Type B pancreatic cell (in vitro differentiated cells): ENCODE measurements around the gene UNCX. TPM values are rescaled to one million over a fixed set of nuclear protein-coding genes. Genes with fewer than 3 reads are reported as not detected.
"Not testable (repeated sequence)": the region's sequence is repeated elsewhere in the genome, so short reads cannot be mapped to it uniquely, and the experiment has no call there.

Experiments
- DNase-seq: peaks from one replicate; pipeline ENCODE4 v3.0.0; 2021; ENCODE audit warnings: mixed read lengths; ENCODE audit not compliant: unreplicated experiment; ENCODE audit errors: extremely low spot score
- H3K27ac Mint-ChIP-seq: 2 replicates; pipeline ENCODE4 v1.8.0; 2021; ENCODE audit warnings: mild to moderate bottlenecking, mixed read lengths
- H3K27me3 Mint-ChIP-seq: 2 replicates; pipeline ENCODE4 v1.8.0; 2021; ENCODE audit warnings: mixed read lengths
- H3K36me3 Mint-ChIP-seq: 2 replicates; pipeline ENCODE4 v1.8.0; 2021; ENCODE audit warnings: mixed read lengths
- H3K4me1 Mint-ChIP-seq: one replicate; pipeline ENCODE4 v1.8.0; 2021; ENCODE audit warnings: mixed read lengths; ENCODE audit not compliant: unreplicated experiment
- H3K4me3 Mint-ChIP-seq: 2 replicates; pipeline ENCODE4 v1.8.0; 2021; ENCODE audit warnings: mild to moderate bottlenecking, mixed read lengths
- H3K9me3 Mint-ChIP-seq: 2 replicates; pipeline ENCODE4 v1.8.0; 2021; ENCODE audit warnings: mixed read lengths
- CTCF ChIP-seq: fragments of 200-600 bp; sonication (generic); conservative IDR thresholded peaks from 2 replicates; pipeline ENCODE4 v1.5.0; 2021; ENCODE audit warnings: antibody characterized with exemption, mild to moderate bottlenecking
- total RNA-seq: library from RNA; stranded (reverse); gene quantifications from 2 replicates; pipeline ENCODE4 v1.2.1, GENCODE V29; 2021; ENCODE audit warnings: low replicate concordance

Gene UNCX
- total RNA-seq, 1 donor from 2014 or later = 0.48 TPM

GRCh38 chr7:1275451-1276381 is 43.0 kb downstream of the UNCX start:
- H3K27ac Mint-ChIP-seq = no peak overlapping the region
- no peak for TF ChIP-seq CTCF
- peaks cover 3% of the 10 kb centered on the region for H3K9me3 Mint-ChIP-seq
- DNase-seq = no peak
- H3K4me3 Mint-ChIP-seq = no peak overlapping the region
- peaks cover 37% of the 10 kb centered on the region for H3K27me3 Mint-ChIP-seq
- no peaks in the 10 kb centered on the region for H3K4me1 Mint-ChIP-seq
- no peaks in the 10 kb centered on the region for H3K36me3 Mint-ChIP-seq

- Mint-ChIP-seq H3K4me3 (no peak overlapping the region), H3K27ac (no peak overlapping the region), H3K36me3 (no peaks in the 10 kb centered on the region), H3K27me3 (peaks cover 31% of the 10 kb centered on the region), H3K4me1 (no peaks in the 10 kb centered on the region), H3K9me3 (peaks cover 3% of the 10 kb centered on the region)
- TF ChIP-seq CTCF = no peak
- DNase-seq = no peak
Observed at GRCh38 chr7:1276626-1277175, 44.0 kb downstream of the UNCX start.

- Mint-ChIP-seq H3K27me3 (peaks cover 36% of the 10 kb centered on the region), H3K9me3 (peaks cover 3% of the 10 kb centered on the region), H3K4me3 (no peak overlapping the region), H3K27ac (no peak overlapping the region), H3K36me3 (no peaks in the 10 kb centered on the region), H3K4me1 (no peaks in the 10 kb centered on the region)
- no peak for DNase-seq
- TF ChIP-seq CTCF = no peak
Observed at GRCh38 chr7:1278543-1278942, 45.9 kb downstream of the UNCX start.

GRCh38 chr7:1279041-1279440 is 46.4 kb downstream of the UNCX start:
- TF ChIP-seq CTCF = no peak
- Mint-ChIP-seq H3K36me3 (no peaks in the 10 kb centered on the region), H3K4me3 (no peak overlapping the region), H3K27me3 (peaks cover 36% of the 10 kb centered on the region), H3K27ac (no peak overlapping the region), H3K4me1 (no peaks in the 10 kb centered on the region), H3K9me3 (peaks cover 3% of the 10 kb centered on the region)
- no peak for DNase-seq

DNA sequence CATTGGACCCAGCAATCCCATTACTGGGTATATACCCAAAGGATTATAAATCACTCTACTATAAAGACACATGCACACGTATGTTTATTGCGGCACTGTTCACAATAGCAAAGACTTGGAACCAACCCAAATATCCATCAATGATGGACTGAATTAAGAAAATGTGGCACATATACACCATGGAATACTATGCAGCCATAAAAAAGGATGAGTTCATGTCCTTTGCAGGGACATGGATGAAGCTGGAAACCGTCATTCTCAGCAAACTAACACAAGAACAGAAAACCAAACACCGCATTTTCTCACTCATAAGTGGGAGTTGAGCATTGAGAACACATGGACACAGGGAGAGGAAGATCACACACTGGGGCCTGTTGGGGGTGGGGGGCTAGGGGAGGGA is 47.2 kb downstream of the UNCX start:
- not testable (repeated sequence) for H3K4me1 Mint-ChIP-seq, H3K4me3 Mint-ChIP-seq

DNA sequence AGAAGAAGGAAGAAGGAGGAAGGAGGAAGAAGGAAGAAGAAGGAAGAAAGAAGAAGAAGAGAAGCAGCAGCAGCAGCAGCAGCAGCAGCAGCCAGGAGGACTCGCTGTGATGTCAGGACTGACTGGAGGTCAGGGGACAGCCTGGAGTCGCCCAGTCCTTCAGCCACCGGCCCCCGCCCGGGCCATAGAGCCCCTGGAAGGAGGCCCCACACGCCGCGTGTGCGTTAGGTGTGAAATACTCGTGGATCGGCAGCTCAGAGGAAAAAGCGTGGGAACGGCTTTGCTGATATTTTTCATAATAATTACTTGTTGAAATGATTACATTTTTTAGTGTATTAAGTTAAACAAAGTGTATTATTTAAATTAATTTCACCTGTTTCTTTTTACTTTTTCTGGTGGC is 48.4 kb downstream of the UNCX start:
- no peak for TF ChIP-seq CTCF
- Mint-ChIP-seq H3K27ac (no peak overlapping the region), H3K9me3 (peaks cover 3% of the 10 kb centered on the region), H3K27me3 (peaks cover 29% of the 10 kb centered on the region), H3K4me3 (no peak overlapping the region), H3K36me3 (no peaks in the 10 kb centered on the region), H3K4me1 (no peaks in the 10 kb centered on the region)
- no peak for DNase-seq

More for the DNA sequence above, 47.2 kb downstream of the UNCX start:
- not testable (repeated sequence) for H3K27ac Mint-ChIP-seq, H3K9me3 Mint-ChIP-seq, H3K36me3 Mint-ChIP-seq, DNase-seq
- H3K27me3 Mint-ChIP-seq = peaks cover 36% of the 10 kb centered on the region
